Liver (tissue), 3 donors: ENCODE measurements around the gene MON2.

Experiments
- GABPA ChIP-seq, 2 donors: IDR thresholded peaks in 1 of 2; conservative IDR thresholded peaks in 1 of 2; 2 replicates each; pipeline ENCODE4 v1.6.1; 2016; ENCODE audit warnings: antibody characterized with exemption in 2 of 2, mild to moderate bottlenecking in 1 of 2, moderate library complexity in 1 of 2
- NR2F2 ChIP-seq: IDR thresholded peaks from 2 replicates; pipeline ENCODE4 v1.6.1; 2016; ENCODE audit warnings: antibody characterized with exemption
- RAD21 ChIP-seq, 2 donors: IDR thresholded peaks; 2 replicates each; pipeline ENCODE4 v1.6.1; 2016; ENCODE audit warnings: antibody characterized with exemption in 2 of 2, mild to moderate bottlenecking in 2 of 2
- SP1 ChIP-seq: IDR thresholded peaks from 2 replicates; pipeline ENCODE4 v1.6.1; 2018; ENCODE audit warnings: antibody characterized with exemption, mild to moderate bottlenecking
- TAF1 ChIP-seq: conservative IDR thresholded peaks from 2 replicates; pipeline ENCODE4 v1.6.1; 2016; ENCODE audit warnings: antibody characterized with exemption, mild to moderate bottlenecking
- YY1 ChIP-seq: IDR thresholded peaks from 2 replicates; pipeline ENCODE4 v1.6.1; 2016; ENCODE audit warnings: antibody characterized with exemption, mild to moderate bottlenecking
- TF ChIP-seq, protein P1 (sequence below): fragments of 150-350 bp; IDR thresholded peaks from 2 replicates; pipeline ENCODE4 v1.5.1; 2017; ENCODE audit warnings: improper control_type of control experiment, low read depth, low read length; ENCODE audit not compliant: missing input control
- TF ChIP-seq, protein P2 (sequence below): IDR thresholded peaks from 2 replicates; pipeline ENCODE4 v1.6.1; 2016; ENCODE audit warnings: antibody characterized with exemption, mild to moderate bottlenecking
- TF ChIP-seq, protein P3 (sequence below): IDR thresholded peaks from 2 replicates; pipeline ENCODE4 v1.6.1; 2016; ENCODE audit warnings: antibody characterized with exemption
- TF ChIP-seq, protein P4 (sequence below): IDR thresholded peaks from 2 replicates; pipeline ENCODE4 v1.6.1; 2016; ENCODE audit warnings: antibody characterized with exemption
- donor health status: healthy.
- donor health status: healthy.

DNA sequence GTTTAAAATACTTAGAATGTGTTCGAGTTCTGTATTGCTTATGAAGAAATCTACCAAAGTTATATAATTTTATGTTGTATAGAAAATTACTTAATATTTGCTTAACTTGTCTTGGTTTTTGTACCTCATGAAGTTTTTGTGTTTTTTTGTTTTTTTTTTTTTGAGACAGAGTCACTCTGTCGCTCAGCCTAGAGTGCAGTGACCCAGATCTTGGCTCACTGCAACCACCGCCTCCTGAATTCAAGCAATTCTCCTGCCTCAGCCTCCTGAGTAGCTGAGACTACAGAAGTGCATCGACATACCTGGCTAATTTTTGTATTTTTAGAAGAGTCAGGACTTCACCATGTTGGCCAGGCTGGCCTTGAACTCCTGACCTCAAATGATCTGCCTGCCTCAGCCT is 69.9 kb downstream of the MON2 start:
- no peak for TF ChIP-seq YY1
- TF ChIP-seq, protein P1, sequence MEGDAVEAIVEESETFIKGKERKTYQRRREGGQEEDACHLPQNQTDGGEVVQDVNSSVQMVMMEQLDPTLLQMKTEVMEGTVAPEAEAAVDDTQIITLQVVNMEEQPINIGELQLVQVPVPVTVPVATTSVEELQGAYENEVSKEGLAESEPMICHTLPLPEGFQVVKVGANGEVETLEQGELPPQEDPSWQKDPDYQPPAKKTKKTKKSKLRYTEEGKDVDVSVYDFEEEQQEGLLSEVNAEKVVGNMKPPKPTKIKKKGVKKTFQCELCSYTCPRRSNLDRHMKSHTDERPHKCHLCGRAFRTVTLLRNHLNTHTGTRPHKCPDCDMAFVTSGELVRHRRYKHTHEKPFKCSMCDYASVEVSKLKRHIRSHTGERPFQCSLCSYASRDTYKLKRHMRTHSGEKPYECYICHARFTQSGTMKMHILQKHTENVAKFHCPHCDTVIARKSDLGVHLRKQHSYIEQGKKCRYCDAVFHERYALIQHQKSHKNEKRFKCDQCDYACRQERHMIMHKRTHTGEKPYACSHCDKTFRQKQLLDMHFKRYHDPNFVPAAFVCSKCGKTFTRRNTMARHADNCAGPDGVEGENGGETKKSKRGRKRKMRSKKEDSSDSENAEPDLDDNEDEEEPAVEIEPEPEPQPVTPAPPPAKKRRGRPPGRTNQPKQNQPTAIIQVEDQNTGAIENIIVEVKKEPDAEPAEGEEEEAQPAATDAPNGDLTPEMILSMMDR: no peak
- no peak for TF ChIP-seq SP1
- TF ChIP-seq NR2F2: peak; percentile 15
- no peak for TF ChIP-seq TAF1
- TF ChIP-seq GABPA (IDR thresholded peaks at IDR 0.05 in 1 of 2, conservative IDR thresholded peaks at IDR 0.05 in 1 of 2): no peak
- TF ChIP-seq, protein P2, sequence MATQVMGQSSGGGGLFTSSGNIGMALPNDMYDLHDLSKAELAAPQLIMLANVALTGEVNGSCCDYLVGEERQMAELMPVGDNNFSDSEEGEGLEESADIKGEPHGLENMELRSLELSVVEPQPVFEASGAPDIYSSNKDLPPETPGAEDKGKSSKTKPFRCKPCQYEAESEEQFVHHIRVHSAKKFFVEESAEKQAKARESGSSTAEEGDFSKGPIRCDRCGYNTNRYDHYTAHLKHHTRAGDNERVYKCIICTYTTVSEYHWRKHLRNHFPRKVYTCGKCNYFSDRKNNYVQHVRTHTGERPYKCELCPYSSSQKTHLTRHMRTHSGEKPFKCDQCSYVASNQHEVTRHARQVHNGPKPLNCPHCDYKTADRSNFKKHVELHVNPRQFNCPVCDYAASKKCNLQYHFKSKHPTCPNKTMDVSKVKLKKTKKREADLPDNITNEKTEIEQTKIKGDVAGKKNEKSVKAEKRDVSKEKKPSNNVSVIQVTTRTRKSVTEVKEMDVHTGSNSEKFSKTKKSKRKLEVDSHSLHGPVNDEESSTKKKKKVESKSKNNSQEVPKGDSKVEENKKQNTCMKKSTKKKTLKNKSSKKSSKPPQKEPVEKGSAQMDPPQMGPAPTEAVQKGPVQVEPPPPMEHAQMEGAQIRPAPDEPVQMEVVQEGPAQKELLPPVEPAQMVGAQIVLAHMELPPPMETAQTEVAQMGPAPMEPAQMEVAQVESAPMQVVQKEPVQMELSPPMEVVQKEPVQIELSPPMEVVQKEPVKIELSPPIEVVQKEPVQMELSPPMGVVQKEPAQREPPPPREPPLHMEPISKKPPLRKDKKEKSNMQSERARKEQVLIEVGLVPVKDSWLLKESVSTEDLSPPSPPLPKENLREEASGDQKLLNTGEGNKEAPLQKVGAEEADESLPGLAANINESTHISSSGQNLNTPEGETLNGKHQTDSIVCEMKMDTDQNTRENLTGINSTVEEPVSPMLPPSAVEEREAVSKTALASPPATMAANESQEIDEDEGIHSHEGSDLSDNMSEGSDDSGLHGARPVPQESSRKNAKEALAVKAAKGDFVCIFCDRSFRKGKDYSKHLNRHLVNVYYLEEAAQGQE: no peak
- TF ChIP-seq, protein P3, sequence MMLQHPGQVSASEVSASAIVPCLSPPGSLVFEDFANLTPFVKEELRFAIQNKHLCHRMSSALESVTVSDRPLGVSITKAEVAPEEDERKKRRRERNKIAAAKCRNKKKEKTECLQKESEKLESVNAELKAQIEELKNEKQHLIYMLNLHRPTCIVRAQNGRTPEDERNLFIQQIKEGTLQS: no peak
- no peak for TF ChIP-seq RAD21 (IDR thresholded peaks at IDR 0.05)
- TF ChIP-seq, protein P4, sequence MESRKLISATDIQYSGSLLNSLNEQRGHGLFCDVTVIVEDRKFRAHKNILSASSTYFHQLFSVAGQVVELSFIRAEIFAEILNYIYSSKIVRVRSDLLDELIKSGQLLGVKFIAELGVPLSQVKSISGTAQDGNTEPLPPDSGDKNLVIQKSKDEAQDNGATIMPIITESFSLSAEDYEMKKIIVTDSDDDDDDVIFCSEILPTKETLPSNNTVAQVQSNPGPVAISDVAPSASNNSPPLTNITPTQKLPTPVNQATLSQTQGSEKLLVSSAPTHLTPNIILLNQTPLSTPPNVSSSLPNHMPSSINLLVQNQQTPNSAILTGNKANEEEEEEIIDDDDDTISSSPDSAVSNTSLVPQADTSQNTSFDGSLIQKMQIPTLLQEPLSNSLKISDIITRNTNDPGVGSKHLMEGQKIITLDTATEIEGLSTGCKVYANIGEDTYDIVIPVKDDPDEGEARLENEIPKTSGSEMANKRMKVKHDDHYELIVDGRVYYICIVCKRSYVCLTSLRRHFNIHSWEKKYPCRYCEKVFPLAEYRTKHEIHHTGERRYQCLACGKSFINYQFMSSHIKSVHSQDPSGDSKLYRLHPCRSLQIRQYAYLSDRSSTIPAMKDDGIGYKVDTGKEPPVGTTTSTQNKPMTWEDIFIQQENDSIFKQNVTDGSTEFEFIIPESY: no peak
